ENCODE data around the gene LYL1.

Gene LYL1

GRCh38 chr19:13073263-13073662, 29.4 kb downstream of the LYL1 start:
- DNase-seq (ENCODE audit: low read depth in 3 of 3) = no peak

GRCh38 chr19:13072188-13072908, 30.3 kb downstream of the LYL1 start:
- no peak for DNase-seq (ENCODE audit: low read depth in 3 of 3)

- DNase-seq (ENCODE audit: low read depth in 3 of 3) = no peak
Observed at GRCh38 chr19:13071444-13072187, 31.0 kb downstream of the LYL1 start.

- no peak for DNase-seq (ENCODE audit: low read depth in 3 of 3)
Observed at GRCh38 chr19:13070425-13071140, 32.1 kb downstream of the LYL1 start.

- DNase-seq (ENCODE audit: low read depth in 3 of 3) = no peak
Observed at GRCh38 chr19:13069415-13070359, 33.0 kb downstream of the LYL1 start.

- no peak for DNase-seq (ENCODE audit: low read depth in 3 of 3)
Observed at GRCh38 chr19:13068085-13068846, 34.4 kb downstream of the LYL1 start.

GRCh38 chr19:13066933-13067807, 35.5 kb downstream of the LYL1 start:
- DNase-seq (ENCODE audit: low read depth in 3 of 3) = no peak

GRCh38 chr19:13066226-13066625, 36.4 kb downstream of the LYL1 start:
- no peak for DNase-seq (ENCODE audit: low read depth in 3 of 3)

GRCh38 chr19:13064092-13064489, 38.6 kb downstream of the LYL1 start:
- no peak for DNase-seq (ENCODE audit: low read depth in 3 of 3)

- DNase-seq (ENCODE audit: low read depth in 3 of 3) = no peak
Observed at GRCh38 chr19:13063461-13064091, 39.1 kb downstream of the LYL1 start.

GRCh38 chr19:13062317-13062716, 40.3 kb downstream of the LYL1 start:
- no peak for DNase-seq (ENCODE audit: low read depth in 3 of 3)

GRCh38 chr19:13060964-13061927, 41.4 kb downstream of the LYL1 start:
- peak; percentile 49 to 62 (median 61) for DNase-seq (ENCODE audit: low read depth in 3 of 3)

GRCh38 chr19:13060233-13060963, 42.3 kb downstream of the LYL1 start:
- DNase-seq (ENCODE audit: low read depth in 3 of 3) = no peak

GRCh38 chr19:13058951-13059660, 43.6 kb downstream of the LYL1 start:
- no peak for DNase-seq (ENCODE audit: low read depth in 3 of 3)

GRCh38 chr19:13057744-13058143, 44.9 kb downstream of the LYL1 start:
- no peak for DNase-seq (ENCODE audit: low read depth in 3 of 3)

- DNase-seq (ENCODE audit: low read depth in 3 of 3) = no peak
Observed at GRCh38 chr19:13057147-13057572, 45.5 kb downstream of the LYL1 start.
